EH (cell line): ENCODE results near the gene WFDC11.
"Not testable (repeated sequence)": the region's sequence is repeated elsewhere in the genome, so short reads cannot be mapped to it uniquely, and the experiment has no call there.

Experiments used
- DNase-seq: peaks from one replicate; pipeline ENCODE4 v3.0.0-alpha.2; 2015; ENCODE audit warnings: low read depth

Gene WFDC11

GRCh38 chr20:45670139-45670538 lies at the start of gene WFDC11:
Gene WFDC11, minus strand, starts transcription at chr20:45670239. Its CDS starts 19,639 bp downstream, at chr20:45650600.
- no peak for DNase-seq

DNA sequence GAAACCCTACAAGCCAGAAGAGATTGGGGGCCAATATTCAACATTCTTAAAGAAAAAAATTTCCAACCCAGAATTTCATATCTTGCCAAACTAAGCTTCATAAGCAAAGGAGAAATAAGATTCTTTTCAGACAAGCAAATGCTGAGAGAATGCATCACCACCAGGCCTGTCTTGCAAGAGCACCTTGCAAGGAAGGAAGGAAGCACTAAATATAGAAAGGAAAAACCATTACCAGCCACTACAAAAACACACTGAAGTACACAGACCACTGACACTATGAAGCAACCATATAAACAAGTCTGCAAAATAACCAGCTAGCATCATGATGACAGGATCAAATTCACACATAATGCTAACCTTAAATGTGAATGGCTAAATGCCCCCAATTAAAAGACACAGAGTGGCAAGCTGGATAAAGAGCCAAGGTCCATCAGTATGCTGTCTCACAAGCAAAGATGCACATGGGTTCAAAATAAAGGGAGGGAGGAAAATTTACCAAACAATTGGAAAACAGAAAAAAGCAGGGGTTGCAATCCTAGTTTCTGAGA lies 46.2 kb upstream of the WFDC11 start:
- not testable (repeated sequence) for DNase-seq

- DNase-seq: no peak
These were observed 35.1 kb upstream of the WFDC11 start, which contains the start of gene WFDC10B for GRCh38 chr20:45704969-45705637. Gene WFDC10B, minus strand, starts transcription at chr20:45705019. Its CDS starts 19,027 bp downstream, at chr20:45685992.

DNA sequence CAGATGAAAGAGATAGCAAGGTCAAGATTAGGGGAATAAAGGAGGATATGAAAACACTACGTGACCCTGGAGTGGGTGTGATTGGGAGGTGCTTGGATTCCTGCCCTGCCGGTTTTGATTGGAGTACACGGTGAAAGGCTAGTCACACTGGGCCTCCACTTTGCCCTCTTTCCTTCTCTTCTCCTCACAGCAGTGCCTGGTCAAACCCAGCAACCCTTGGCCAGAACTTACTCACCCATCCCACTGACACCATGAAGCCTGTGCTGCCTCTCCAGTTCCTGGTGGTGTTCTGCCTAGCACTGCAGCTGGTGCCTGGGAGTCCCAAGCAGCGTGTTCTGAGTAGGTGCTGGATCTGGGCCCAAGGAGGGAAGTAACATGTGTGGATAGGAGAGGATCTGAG lies 31.8 kb upstream of the WFDC11 start, which contains the start of gene WFDC13:
Gene WFDC13, plus strand, starts transcription at position 166 of the 400 bp plus-strand sequence. Its CDS starts 86 bp downstream, at position 252.
- DNase-seq: no peak

DNA sequence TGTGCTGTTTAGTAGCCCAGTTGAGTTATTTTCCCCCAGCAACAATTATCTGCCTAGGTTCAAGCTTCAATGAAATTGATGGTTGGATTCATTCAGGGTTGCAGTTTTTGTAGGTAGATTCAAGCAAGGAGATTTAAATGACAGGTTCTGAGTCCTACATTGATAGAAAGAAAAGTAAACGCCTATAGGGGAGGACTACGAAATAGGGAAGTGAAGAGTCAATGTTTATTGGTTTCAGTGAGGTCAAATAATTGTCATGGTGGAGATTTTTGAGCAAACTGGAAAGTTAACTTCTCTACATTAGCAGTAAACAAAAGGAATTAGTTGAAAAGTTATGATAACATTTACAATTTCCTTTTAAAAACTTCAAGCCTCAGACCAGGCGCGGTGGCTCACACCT lies 31.1 kb upstream of the WFDC11 start:
- DNase-seq: no peak

GRCh38 chr20:45695496-45695895 lies 25.5 kb upstream of the WFDC11 start:
- DNase-seq: no peak

- DNase-seq: not testable (repeated sequence)
These were observed 23.3 kb upstream of the WFDC11 start for GRCh38 chr20:45693346-45693745.

- DNase-seq: peak; percentile 5
These were observed 15.9 kb upstream of the WFDC11 start for GRCh38 chr20:45685896-45686295.

DNA sequence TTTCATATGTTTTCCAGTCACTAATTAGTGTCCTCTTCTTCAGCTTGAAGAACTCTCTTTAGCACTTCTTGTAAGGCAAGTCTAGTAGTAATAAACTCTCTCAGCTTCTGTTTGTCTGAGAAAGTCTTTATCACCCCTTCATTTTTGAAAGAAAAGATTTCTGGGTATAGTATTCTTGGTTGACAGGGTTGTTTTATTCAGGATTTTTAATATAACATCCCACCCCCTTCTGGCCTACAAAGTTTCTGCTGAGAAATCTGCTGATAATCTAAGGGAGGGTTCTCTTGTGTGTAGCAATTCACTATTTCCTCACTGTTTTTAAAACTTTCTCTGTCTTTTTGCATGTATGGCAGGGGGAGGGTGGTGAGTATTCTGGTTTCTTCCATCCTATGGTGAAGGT lies 9.6 kb upstream of the WFDC11 start:
- DNase-seq: no peak

DNA sequence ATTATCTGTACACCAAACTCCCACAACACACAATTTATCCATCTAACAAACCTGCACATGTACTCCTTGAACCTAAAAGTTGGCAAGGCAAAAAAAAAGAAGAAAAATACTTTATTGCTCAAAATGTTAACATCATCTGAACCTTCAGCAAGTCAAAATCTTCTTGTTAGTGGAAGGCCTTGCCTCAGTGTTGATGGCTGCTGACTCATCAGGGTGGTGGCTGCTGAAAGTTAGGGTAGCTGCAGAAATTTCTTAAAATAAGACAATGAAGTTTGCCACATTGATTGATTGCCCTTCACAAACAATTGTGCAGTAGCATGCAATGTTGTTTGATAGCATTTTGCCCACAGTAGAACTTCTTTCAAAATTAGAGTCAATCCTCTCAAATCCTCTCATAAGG lies 2.7 kb upstream of the WFDC11 start:
- no peak for DNase-seq

GRCh38 chr20:45657038-45657437 lies 13.0 kb downstream of the WFDC11 start:
- DNase-seq: not testable (repeated sequence)

DNA sequence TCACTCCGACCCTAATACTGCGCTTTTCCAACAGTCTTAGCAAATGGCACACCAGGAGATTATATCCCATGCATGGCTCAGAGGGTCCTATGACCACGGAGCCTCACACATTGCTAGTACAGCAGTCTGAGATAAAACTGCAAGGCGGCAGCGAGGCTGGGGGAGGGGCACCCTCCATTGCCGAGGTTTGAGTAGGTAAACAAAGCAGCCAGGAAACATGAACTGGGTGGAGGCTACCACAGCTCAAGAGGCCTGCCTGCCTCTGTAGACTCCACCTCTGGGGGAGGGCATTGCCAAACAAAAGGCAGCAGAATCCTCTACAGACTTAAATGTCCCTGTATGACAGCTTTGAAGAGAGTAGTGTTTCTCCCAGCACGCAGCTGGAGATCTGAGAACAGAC lies 18.3 kb downstream of the WFDC11 start:
- not testable (repeated sequence) for DNase-seq

- no peak for DNase-seq
These were observed 20.7 kb downstream of the WFDC11 start for GRCh38 chr20:45649312-45649863.

GRCh38 chr20:45647441-45648050 lies 22.5 kb downstream of the WFDC11 start:
- DNase-seq: no peak

DNA sequence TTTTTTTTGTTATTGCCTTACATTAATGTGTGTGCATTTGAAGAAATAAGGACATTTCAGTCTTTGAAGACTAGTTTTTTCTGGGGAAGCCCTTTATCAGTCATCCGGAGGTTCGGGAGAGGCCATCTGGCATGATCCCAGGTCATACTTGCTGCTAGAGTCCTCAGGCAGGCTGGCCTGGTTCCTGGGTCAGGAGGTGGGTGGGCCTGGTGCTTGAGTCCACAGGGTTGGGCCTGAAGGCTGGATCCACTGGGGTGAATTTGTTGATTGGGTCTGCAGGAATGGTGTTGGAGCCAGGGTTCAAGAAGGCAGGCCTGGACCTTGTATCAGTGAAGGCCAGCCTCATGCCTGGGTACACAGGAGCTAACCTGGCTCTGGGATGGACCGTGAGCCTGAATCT lies 23.2 kb downstream of the WFDC11 start:
- no peak for DNase-seq

GRCh38 chr20:45645869-45646268 lies 24.2 kb downstream of the WFDC11 start:
- not testable (repeated sequence) for DNase-seq

- DNase-seq: not testable (repeated sequence)
These were observed 29.0 kb downstream of the WFDC11 start for GRCh38 chr20:45641076-45641475.

DNA sequence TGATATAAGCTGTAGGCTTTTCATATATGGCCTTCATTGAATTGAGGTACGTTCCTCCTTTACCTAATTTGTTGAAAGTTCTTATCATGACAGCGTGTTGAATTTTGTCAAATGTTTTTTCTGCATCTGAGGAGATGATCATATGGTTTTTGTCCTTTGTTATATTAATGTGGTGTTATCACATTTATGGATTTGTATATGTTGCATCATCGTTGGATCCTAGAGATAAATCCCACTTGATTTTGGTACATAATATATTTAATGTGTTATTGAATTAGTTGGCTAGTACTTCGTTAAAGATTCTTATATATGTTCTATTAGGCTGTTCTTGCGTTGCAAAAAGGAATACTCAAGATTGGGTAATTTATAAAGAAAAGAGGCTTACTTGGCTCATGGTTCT lies 30.4 kb downstream of the WFDC11 start:
- DNase-seq: no peak

GRCh38 chr20:45636513-45636912 lies 33.5 kb downstream of the WFDC11 start:
- no peak for DNase-seq

DNA sequence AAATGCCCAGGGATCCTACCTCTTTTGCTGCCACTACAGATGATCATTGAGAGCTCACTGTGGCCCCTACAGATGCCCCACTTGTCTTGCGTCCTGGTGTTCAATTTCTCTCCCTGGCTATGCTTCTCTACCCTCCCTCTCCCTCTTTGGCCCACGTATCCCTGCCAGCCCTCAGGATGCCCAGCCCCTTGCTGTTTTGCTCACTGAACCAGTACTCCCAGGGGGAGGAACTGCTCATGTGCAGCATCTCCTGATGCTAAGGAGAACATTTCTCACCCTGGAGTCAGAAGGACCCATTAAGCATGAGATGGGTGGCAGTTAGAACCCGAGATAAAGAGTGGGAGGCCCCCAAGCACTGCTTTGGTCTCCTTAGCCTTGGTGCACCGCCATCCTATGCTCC lies 38.9 kb downstream of the WFDC11 start, which contains the start of gene WFDC9:
Gene WFDC9, minus strand, starts transcription at position 101 of the 400 bp plus-strand sequence. CDS start 21,103 bp downstream, outside the sequence.
- DNase-seq: no peak

DNA sequence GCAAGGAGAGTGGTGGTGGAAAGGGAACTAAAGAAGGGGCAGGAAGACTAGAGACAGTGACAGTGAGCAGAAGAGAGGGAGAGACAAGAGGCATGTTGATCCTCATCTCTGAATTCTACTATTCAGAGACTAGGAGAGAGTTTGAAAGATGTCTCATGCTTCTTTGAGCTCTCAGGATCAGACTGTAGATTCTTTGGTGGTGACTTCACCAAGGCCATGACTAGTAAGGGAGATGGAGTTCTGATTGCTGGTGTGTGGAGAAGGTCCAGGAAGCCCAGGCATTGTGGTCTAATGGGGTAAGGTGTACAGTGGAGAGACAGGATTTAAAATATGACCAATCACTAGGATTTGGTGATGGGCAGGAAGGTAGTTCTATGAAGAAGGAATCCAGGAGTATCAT lies 39.7 kb downstream of the WFDC11 start:
- DNase-seq: peak; percentile 3

- DNase-seq: peak; percentile 46
These were observed 40.4 kb downstream of the WFDC11 start, which contains the start of gene WFDC10A for GRCh38 chr20:45629496-45630100. Gene WFDC10A, plus strand, starts transcription at chr20:45629739. Its CDS starts 75 bp downstream, at chr20:45629814.
